Activated CD4-positive, alpha-beta T cell treated with anti-CD3 and anti-CD28 coated beads for 4 hours (primary cell): ENCODE results near the gene EIF4E1B.

ENCODE experiments used
- DNase-seq, 2 donors: peaks; one replicate each; pipeline ENCODE4 v3.0.0-alpha.2; 2020

The EIF4E1B gene

DNA sequence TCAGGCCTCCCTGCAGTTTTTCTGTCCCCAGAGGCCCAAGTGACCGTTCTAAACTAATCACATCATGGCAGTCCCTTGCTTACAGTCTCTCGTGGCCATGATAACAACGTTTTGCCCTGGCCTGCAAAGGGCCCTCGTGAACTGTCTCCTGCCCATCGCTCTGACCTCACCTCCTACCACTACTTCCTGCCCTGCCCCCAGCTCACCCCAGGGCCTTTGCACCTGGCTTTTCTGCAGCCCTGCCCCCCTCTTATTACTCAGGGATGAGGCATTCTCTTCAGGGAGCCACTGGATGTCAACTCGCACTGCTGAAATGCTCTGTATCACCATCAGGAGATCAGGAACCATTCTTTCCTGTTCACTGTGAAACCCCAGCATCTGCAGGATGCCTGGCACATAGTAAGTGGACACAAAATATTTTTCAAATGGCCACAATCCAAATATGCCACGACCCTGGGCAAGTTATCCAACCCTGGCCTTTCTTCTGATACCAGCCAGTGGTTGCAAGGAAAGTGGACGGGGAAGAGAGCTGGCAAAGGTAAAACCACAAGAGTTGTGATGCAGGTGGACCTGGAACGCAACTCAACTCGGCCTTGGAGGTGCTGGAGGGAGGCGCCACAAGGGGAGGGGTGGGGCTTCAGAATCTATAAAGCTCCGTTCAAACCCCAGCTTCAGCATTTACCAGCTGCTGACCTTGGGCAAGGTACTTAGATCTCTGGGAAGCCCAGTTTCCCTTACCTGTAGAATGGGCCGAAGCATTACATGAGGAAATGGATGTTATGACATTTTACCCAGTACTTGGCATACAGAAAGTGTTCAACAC, 1.9 kb upstream of the EIF4E1B start:
- DNase-seq = no peak

GRCh38 chr5:176629317-176629852, 1.1 kb upstream of the EIF4E1B start:
- no peak for DNase-seq

DNA sequence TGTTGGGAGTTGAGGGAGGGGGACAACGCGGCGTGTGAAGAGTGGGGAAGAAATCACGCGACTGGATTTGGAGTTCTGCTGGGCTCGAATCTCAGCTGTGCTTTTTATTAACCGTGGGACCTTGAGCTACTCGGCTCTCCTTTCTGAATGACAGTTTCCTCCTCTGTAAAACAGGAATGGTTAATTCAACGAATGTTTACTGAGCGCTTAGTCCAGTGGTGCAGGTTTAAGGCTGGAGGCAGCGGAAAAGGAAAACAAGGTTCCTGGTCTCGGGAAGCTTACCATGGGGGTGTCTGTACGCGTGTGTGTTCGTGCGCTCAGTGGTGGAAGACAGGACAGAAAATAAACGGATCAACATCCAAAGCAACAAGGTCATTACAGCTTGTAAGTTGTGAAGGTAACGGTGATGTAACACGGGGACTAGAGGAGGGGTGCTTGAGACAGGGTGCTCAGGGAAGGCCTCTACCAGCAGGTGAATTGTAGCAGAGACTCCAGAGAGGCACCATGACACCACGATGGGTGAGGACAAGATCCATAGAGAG, 277 bp downstream of the EIF4E1B start:
- no peak for DNase-seq

DNA sequence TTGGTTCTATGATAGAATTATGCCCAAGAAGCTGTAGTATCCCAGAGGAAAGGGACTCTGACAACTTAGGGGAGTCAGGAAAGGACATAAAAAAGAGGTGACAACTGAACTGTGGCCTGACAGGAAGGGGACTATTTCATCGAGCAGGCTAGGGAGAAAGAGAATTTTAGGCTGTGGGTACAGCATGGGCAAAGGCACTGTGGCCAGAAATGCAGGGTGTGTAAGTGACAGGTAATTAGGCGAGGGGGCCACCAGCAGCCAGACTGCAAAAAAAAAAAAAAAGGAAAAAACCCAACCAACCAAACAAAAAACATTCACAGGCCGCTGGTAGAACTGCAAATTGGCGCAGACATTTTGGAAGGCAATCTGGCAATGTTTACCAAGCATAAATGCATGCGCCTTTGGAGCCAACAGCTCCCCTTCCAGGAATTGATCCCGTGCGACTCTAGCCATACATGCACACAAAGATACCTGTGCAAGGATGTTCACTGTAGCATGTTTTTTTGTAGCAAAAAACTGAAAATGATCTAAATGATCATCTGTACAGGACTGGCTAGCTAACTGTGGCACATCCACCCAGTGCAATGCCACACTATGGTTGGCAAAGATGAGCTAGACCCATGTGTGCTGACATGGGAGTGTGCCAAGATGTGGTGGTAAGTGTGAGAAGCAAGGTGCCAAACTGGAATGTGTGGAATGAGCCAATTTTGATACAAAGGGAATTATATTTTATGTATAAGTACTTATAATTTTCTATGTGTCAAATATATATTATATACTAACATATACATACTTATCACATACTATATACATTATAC, 1.1 kb downstream of the EIF4E1B start:
- DNase-seq = no peak

DNA sequence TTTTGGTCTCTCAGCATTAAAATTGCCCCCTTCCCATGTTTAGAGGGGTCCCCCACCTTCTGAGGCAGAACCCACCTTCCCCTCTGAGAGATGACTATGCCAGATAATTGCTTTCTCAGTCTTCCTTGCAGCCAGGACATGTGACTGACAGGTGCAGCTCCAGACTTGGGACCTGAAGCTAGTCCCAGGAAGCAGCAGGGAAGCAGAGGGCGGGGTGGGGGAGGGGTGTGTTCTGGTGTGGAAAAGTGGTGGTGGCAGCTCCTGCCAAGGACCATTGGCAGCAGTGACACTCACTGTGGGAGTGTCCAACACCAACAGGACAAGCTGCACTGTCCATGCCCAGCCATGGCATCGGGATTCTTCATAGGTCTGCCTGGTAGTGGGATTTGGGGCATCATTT, 2.3 kb downstream of the EIF4E1B start:
- DNase-seq = no peak

DNA sequence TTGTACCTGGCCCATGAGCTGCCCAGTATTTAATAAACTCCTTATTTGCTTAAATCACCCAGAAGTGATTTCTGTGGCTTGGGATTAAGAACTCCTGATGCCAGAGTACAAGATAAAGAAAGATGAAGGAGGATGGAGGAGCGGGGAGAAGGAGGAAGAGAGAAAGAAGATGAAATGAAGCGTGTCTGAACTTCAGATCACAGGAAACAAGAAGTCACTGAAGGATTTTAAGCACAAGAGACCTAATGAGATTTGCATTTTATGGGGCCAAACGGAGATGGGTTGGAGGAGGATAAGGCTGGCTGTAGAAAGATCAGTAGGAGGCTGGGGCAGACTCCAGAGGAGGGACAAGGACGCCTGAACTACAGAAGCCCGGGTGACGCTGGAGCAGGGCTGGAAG, 3.1 kb downstream of the EIF4E1B start:
- DNase-seq = no peak

GRCh38 chr5:176636426-176636825, 6.0 kb downstream of the EIF4E1B start:
- no peak for DNase-seq

- DNase-seq = no peak
Measured at GRCh38 chr5:176637556-176637955, 7.1 kb downstream of the EIF4E1B start.

- DNase-seq = no peak
Measured at GRCh38 chr5:176638437-176638836, 8.0 kb downstream of the EIF4E1B start.

DNA sequence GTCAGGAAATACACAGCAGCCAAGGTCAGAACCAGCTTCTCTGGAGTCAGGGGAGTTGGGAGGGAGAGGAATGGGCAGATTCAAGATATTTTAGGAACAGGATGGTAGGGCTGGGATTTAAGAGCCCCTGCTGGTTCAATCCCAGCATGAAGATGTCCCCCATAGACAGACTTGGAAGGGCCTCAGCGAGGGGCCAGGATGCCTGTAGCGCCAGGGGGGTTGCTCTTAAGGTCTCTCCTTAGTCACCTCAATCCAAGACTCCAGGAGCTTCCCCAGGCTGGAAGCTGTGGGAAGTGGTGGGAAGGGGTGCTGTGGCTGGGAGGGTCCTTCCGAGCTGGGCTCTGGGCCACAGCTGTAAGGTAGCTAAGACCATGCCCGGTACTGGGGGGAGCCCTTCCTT, 8.7 kb downstream of the EIF4E1B start:
- DNase-seq = no peak

DNA sequence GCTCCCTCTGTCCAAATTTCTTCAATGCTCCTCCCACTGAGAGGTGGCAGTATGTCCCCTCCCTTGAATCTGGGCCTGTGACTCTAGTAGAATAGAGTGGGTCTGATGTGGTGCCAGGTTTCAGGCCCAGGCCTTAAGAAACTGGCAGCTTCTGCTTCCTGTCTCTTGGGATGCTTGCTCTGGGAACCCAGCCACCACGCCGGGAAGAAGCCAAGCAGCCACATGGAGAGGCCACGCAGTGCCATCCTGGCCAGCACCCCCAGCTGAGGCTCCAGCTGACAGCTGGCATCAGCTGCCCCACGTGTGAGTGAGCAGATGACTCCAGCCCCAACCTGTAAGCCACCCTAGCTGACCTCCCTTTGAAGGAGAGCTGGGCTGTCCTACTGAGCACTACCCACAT, 9.5 kb downstream of the EIF4E1B start:
- no peak for DNase-seq

DNA sequence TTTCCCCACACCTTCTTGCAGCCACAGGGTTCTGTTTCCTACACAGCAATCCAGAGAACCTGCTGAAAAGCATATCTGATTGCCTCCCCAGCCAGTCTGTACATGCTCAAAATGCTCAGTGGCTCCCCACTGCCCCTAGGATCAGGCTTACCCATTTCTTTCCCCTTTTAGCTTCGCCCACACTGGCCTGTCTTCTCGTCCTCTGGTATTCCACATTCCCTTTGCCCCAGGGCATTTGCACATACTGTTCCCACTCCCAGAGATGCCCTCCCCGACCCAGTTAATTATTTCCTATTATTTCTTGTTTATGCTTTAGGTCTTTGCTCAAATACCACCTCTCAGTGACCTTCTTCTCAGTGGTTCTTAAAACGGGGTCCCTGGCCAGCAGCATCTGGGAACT, 10.1 kb downstream of the EIF4E1B start:
- DNase-seq = no peak

DNA sequence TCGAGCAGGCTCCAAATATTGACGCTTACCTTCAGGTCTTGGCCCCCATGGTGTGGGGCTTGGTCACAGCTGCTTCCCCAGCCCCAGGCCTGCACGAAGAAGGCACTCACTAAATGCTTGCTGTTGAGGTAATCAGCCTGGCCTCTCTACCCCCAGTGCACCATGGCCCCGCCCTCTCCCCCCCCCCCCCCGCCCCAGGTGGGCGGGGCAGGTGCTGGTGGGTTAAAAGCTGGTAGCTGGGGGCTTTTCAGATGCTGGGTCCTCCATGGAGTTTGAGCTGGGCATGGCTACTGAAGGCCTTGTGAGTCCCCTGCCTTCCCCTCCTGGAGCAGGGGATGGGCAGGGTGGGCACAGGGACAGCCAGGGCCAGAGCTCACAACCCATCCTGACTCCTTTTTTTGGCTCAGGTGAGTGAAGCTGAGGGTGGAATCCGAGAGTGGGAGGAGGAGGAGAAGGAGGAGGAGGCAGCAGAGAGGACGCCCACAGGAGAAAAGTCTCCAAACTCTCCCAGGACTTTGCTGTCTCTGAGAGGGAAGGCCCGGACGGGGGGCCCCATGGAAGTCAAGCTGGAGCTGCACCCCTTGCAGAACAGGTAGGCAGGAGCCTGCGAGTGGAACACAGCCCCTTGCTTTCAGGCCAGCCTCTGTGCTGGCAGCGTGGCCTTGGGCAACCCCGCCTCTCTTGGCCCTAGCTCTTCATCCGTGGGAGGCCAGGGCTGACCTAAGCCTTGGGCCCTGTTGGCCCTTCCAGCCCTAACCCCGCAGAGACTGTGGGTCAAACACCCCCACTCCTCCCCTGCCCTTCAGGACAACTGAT, 12.4 kb downstream of the EIF4E1B start:
- DNase-seq = no peak

DNA sequence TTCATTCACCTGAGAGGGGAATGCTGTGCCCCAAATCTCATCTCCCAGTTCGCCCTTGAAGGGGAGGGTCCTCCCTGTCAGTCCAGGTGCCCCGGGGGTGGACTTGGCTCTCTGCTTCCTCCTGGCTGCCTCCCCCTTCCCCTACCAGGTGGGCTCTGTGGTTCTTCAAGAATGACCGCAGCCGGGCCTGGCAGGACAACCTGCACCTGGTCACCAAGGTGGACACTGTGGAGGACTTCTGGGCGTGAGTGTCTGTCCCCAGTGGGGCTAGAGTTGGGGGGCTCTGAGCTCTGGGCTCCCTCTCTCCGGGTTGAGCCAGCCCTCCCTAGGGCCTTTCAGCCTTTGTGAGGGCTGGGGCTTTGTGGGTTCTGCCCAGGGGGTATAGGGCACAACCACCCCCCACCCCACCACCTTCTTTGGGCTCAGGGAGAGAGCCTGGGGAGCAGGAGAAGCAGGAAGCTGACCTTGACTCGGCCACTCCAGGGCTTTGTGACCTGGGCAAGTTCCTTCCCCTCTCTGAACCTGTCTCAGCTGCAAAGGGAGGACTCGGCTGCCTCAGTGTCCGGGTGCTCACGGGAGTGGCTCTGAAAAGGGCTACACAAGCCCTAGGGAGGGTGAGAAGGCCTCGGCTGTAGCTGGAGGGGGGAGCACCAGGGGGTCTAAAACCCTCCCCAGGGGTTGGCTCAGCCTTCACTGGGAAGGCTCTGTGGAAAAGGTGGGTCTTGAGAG, 13.2 kb downstream of the EIF4E1B start:
- DNase-seq = no peak

DNA sequence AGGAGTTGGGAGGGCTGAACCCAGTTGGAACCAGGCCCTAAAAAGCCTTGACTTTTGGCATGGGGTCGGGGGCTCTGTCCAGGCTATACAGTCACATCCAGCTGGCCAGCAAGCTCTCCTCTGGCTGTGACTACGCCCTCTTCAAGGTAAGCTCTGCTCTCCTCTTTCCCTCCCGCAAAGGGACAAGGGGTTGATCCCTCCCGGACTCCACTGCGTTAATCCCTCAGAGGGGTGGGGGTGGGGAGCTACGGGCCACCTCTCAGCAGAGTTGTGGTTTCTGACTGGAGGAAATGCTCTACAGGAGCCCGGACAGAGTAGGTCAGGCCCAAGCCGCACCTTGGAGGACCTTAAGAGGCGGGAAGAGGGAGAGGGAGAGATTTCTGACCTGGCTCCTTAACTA, 13.8 kb downstream of the EIF4E1B start:
- DNase-seq = no peak

- DNase-seq = no peak
Measured at GRCh38 chr5:176644878-176645670, 14.6 kb downstream of the EIF4E1B start.

DNA sequence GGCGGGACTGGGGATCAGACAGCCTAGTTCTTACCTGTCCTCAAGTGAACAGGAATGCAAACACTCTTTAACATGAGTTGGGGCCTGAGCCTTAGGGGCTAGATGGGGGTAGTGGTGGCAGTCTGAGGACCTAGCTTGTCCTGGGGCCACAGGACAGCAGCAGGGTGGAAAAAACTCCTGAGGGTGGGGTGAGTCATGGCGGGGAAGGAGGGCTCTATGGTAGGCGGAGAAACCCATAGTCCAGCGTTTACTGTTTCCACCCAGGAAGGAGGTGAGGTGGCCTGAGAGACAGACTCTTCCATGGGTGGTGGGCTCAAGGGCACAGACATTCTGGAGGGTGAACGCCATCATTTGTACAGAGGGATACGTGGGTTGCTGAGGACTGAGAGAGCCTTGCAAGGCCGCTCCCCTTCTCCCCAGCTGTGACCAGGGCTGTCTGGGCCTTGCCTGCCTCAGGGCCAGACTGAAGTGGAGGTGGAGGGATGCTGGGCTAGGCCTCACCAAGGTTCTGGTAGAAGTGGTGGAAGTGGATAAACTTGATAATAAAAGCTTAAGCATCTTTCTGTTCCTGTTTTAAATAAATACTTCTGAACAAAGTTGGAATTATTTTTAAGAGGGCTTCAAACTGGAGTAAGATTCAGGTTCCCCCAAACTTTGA, 15.7 kb downstream of the EIF4E1B start:
- no peak for DNase-seq

GRCh38 chr5:176646707-176647029, 16.2 kb downstream of the EIF4E1B start:
- no peak for DNase-seq

DNA sequence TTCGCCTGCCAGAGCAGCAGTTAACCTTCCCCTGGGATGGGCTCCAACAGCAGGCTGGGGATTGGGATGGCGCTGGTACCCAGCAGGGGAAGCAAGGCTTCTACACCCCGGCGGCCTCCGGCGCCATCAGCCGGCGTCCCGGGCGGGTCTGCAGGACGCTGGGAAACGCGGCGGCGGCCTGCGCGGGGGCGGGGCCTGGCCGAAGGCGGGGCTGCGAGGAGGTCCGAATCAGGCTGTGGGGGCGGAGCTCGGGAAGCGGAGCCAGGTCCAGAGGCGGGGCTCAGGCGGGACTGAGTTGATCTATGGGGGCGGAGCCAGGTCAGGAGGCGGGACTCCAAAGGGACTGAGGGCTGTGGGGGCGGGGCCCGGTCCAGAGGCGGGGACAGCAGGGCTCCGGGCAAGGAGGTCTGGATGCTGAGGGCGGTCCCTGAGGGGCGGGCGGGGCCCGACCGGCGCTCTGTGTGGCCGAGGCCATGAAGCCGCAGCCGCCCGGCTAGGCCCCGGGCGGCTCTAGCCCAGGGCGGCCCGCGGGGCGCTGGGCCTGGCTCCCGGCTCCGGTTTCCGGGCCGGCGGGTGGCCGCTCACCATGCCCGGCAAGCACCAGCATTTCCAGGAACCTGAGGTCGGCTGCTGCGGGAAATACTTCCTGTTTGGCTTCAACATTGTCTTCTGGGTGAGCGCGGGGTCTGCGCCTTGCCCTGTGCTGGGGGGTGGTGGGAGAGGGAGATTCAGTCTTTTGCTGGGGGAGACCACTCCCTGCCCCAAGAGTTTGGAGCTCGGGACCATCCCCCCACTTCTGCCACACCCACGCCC, 16.8 kb downstream of the EIF4E1B start, which contains the start of gene TSPAN17:
TSS of gene TSPAN17 (plus strand) at position 455 of the 813 bp plus-strand sequence. CDS start at position 587, 132 bp downstream.
- peak; percentile 98 to 99 for DNase-seq
